ENCODE data around the gene GTF2F2.

DNA sequence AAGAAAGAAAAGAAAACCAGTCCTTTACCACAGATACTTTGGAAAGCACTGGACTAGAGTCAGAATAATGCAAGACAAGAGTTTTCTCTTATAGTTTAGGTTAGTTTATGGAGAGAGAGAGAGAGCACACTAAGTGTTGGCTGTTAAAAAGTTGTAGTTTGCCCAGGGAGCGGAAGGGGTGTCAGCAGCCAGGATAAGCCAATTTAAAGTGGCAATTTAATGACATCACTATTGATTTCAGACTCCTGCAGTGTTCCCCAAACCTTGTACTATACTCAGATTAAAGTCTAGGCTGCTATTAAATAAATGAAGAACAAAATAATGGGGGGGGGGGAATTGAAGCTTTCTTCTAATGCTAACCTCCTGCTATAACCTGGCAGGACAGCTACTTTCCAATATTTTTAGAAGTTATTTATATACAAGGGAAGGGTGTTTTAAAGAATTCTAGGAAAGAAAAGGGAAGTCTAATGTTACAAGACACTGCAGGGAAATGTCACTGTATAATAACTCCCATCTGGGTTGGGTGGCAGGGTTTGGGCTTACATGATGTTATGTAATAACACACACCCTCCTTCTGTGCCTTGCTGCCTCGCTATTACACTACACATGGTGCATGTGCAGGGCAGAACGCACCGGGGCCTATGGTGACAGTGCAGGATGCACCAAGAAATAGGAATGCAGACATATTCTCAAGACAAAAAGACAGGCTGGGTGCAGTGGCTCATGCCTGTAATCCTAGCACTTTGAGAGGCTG, 200.7 kb downstream of the GTF2F2 start:
- TF ChIP-seq, protein P1, sequence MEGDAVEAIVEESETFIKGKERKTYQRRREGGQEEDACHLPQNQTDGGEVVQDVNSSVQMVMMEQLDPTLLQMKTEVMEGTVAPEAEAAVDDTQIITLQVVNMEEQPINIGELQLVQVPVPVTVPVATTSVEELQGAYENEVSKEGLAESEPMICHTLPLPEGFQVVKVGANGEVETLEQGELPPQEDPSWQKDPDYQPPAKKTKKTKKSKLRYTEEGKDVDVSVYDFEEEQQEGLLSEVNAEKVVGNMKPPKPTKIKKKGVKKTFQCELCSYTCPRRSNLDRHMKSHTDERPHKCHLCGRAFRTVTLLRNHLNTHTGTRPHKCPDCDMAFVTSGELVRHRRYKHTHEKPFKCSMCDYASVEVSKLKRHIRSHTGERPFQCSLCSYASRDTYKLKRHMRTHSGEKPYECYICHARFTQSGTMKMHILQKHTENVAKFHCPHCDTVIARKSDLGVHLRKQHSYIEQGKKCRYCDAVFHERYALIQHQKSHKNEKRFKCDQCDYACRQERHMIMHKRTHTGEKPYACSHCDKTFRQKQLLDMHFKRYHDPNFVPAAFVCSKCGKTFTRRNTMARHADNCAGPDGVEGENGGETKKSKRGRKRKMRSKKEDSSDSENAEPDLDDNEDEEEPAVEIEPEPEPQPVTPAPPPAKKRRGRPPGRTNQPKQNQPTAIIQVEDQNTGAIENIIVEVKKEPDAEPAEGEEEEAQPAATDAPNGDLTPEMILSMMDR (IDR thresholded peaks at IDR 0.05): no peak
- TF ChIP-seq POLR2A (IDR thresholded peaks at IDR 0.05) (no peak), EP300 (IDR thresholded peaks at IDR 0.05) (no peak)

Measured in ovary (tissue), 3 donors.